HG03280 (cell line): ENCODE data around the gene TLK1.
A peak's percentile ranks its signal among the peaks of the same experiment; 100 is the strongest.
"Not testable (repeated sequence)": the region's sequence is repeated elsewhere in the genome, so short reads cannot be mapped to it uniquely, and the experiment has no call there.

Source experiments
- ATAC-seq: cut with Tn5 transposase; IDR thresholded peaks from one replicate; pipeline ENCODE4 v1.9.1; 2021; ENCODE audit warnings: mild to moderate bottlenecking, moderate library complexity; ENCODE audit not compliant: unreplicated experiment

The TLK1 gene

DNA sequence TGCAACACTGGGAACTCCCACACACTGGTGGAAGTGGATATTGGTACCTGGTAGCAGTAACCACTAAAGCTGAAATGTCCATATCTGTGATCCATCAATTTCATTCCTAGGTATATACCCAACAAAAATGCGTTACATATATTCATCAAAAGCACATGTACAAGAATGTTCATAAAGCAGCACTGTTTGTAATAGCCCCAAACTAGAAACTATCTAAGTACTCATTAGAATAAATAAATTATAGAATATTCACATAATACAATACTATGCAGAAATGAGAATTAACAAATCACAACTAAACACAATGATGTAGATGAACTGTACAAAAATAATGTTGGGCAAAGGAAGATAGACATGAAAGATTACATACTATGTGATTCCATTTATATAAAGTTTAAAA lies 11.1 kb upstream of the TLK1 start:
- ATAC-seq = no peak

DNA sequence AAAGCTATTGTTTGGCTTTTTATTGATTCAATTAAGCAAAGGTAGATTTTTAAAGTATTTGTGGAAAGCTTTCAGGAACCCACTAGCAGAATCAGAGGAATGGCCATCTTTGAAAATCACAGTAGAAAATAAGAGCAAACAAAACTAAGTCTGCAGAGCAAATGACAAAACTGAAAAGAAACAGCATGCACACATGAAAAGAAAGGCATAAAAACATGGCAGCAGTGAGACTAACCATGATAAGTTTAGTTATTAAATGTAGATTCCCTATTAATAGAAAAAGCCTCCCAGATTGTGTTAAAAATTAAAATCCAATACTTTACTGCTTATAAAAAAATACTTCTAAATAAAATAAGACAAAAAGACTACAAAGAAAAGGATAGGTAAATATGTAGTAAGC lies 9.1 kb upstream of the TLK1 start:
- no peak for ATAC-seq

DNA sequence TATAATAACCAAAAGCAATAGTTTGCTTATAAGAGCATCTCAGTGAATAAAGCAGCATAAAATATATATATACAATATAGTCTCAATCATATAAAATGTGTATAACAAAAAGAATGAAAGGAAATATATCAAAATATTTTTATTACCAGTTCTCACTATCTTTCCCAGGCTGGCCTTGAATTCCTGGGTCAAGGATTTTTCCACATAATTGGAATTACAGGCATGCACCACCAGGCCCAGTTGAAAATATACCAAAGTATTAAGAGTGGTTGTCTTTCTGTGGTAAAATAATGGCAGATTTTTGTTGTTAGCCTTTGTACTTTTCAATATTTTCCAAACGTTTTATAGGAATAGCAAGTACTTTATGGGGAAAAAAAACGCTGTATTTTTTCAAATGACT lies 8.6 kb upstream of the TLK1 start:
- no peak for ATAC-seq

DNA sequence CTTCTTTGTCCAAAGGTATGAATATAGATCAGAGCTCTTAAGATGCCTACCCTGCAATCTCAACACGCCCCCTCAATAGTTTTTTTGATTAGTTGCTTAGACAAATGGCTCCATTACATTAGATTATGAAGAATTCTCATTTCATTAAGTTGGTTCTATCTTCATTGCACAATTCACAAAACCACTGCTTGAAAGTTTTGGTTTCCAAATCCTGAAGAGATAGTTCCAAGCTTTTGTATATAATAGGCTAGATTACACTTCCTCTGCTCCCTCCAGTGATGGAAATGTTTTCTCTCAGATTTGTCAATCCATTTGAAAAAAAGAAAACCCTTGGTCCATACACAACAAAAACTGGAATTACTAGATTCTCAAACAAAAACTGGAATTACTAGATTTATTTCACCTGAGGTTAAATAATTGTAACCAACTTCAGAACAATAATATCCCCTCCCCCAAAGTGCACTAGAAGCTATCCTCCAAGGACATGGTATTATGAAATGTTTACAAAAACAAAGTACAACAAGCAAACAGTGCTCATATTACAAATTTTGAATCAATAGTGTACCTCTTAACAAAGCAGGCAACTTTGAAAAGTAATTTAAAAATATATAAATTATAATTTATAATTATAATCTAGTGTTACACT lies 6.8 kb upstream of the TLK1 start:
- no peak for ATAC-seq

DNA sequence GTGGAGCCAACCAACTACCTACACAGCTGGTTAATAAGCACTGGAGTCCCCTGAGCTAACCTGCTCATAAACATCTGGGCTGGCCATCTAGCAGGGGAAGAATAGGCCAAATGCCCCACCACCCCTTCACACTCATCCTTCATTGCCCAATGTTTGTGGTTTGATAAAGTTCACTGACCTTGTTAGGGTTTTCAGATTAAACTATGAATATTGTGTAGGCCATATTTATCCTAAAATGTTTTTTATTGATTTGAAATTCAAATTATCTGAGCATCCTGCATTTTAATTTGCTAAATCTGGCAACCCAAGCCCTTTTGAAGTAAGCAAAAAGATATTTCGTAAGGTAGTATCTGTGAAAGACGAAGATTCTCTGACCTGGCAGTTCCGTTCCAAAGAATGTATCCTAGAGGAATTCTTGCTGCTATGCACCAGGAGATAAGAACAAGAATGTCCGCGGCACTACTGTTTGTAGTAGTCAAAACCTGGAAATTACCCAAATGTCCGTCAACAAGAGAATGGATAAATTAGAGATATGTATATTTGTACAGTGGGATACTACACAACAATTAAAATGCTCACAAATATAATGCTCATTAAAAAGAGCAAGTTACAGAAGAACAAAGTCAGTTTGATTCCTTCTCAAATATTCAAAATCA lies 5.8 kb upstream of the TLK1 start:
- no peak for ATAC-seq

DNA sequence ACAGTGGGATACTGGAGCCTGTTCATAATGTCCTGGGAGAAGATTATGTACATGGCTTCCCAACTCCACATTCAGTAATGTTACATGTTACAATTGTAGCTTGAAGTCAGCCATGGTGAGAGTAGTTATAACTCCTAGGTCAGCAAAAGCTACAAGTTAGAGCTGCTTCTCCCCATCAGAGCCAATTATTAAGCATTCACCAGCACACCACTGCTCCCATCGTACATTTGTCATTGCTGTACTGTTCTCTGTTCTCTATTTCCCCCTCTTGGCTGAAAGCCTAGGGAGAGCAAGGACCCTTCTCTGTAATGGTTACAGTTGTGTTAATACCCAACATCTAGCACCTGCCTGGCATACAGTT lies 5.3 kb upstream of the TLK1 start:
- no peak for ATAC-seq

DNA sequence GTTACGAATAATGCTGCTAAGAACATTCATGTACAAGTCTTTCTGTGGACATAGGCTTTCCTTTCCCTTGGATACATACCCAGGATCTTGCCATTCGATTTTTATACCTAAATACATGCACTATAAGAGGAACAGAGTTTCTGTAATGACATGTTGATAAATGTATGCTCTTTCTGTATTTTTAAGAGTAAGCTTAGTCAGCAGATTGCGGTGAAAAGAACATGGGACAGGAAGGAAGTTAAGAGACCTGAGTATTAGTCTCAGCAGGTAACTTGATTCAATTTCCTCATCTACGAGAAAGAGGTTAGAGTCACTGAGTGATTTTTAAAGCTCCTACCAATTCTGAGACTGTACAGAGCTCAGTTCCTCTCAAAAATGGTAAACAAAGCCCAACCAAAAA lies 2.6 kb upstream of the TLK1 start:
- ATAC-seq = no peak

DNA sequence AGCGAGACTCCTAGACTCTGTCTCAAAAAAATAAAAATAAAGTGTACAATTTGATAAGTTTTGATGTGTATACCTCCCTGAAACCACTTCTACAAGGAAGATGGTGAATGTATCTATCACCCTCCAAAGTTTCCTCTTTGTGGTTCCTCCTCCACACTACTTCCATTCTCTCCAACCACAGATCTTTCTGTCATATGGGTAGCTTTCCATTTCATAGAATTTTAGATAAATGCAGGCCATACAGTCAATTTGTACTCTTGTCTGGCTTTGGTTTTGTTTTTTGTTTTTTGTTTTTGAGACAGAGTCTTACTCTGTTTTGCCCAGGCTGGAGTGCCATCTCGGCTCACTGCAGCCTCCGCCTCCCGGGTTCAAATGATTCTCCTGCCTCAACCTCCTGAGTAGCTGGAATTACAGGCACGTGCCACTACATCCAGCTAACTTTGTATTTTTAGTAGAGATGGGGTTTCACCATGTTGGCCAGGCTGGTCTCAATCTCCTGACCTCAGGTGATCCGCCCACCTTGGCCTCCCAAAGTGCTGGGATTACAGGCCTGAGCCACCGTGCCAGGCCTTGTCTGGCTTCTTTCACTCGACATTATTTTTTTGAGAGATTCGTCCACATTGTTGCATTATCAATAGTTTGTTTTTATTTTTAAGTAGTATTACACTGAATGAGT lies 2.0 kb upstream of the TLK1 start:
- ATAC-seq = not testable (repeated sequence)

DNA sequence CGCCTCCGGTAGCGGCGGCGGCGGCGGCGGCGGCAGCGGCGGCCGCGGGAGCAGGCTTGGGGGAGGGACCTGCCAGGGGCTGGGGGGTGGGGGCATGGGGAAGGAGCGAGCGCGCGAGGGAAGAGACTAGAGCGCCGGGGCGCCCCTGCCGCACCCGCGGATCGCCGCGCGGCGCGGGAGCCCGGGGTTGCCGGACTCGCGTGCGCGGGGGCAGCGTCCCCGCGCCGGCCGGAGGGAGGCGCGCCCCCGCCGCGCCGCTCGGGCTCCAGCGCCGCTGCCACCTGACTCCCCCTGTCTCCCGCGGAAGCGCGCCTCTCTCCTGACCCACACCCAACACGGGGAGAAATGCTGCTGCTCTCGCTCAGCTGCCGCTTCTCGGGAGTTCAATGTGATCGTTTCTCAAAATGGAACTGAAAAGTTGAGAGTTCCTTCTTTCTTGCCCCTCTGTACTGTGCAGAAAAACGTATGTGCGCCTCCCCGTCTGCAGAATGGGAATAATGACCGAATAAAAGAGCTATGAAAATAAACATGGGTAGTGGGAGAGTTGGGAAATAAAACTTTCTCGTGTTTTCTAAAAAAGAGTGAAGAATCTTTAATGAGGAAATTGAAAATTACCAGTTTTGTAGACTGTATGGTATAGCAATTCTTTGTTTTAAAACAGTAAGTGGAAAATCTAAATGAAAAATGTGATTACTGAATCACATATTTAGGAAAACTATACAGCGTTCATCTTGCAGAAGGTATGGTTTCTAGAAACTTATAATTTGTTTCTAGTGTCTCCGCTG lies 455 bp upstream of the TLK1 start:
- ATAC-seq = peak; percentile 60

DNA sequence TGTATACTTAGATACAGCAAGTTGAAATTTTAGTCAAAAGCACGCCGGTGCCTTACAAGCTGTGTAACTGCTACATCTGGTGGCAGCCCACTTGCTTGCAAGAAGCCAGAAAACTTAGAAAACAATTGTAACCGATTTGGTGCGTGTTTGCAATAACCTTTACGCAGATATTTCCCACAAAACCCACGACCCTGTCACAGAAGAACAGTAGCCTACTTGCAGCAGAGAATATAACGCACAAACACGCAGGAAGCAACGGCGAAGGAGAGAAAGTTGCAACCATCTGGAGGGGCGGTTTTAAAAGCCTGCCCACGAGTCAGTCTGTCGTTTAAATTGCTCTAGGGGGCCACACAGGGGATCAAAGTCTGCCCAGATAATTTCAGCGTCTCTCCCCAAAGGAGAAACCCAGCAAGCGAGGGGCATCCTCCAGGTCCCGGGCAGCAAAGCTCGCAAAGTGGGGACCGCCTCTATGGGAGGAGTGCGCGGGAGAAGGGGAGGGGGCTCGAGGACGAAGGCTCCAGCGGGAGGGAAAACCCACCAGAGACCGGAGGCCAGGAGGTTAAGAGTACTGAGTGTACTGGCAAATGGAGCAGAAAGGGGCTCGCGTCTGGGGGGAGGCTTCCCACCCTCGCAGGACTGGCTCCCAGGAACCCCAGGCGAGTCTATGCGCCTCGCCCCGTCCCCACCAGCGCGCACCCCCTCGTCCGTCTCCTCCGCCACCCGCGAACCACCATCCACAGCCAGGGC lies 1.1 kb downstream of the TLK1 start:
- peak; percentile 6 for ATAC-seq

DNA sequence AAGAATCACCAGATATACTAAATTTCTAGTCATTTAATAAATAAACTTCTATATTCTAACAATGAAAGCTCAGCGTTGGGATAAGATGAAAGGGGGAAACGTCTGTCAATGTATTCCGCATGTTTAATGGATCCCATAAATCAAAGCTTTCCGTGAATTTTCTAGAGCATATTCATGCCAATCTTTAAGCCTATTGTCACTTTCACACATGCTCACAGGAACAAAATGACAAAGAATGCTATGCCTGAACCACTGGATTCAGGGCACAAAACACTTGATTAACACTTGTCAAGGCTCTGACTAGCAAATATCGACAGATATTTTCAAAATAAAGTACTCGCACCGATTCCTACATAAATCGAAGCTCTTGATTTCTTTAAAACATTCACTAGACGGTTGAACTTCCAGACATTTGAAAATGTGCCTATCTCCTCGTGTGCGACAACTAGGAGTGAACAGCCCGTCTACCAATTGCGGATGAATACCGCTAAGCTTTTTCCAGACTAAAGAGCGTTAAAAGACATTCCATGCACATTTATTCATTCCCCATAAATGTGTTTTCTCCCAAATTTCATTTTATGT lies 1.8 kb downstream of the TLK1 start:
- no peak for ATAC-seq

DNA sequence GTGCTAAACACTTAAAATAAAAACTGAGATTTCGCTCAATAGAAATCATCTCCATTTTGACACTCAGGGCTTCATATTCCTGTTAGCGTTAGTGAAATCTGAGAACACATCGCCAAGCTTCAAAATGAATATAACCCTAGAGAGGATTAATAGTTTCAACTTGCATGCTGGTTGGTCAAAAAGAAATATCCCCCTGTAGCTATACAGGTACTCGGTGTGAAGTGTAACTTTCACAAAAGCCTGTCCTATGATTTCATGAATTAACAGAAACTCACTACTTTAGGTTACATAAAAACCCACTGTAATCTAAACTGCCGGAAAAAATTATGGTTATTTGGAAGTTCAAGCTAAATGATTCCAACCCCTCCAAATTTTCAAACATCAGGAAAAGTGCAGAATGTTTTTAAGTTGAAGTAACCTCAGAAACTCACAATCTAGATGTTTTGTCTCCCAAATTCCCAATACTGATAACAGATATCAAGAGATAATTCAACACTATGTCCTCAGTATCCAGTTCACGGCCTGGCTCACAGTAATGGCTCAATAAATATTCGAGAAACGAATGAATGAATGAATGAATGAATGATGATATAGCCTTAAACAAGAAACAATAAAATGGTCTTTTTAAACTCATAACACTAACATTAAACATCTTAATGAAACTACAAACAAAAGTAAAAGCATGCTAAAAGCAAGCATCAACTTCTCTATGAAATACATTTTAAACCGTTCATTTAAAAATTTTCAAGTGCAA lies 2.5 kb downstream of the TLK1 start:
- ATAC-seq = no peak

DNA sequence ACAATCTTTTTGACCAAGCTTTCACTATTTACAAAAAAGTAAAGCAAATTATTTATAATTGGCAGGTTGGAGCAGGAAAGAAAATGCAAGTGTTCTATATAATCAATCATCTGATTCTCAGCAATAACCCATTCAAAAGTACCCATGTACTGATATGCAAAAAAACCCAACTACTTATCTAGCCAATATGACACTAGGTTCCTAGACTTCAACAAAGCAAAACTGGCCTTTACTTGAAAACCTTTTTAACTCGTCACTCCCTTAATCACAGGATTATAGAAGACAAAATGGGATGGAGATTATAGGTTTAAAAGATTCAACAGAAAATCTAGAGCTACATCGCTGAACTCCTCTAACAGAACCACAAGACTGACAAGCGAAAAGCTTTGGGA lies 3.6 kb downstream of the TLK1 start:
- ATAC-seq = no peak

DNA sequence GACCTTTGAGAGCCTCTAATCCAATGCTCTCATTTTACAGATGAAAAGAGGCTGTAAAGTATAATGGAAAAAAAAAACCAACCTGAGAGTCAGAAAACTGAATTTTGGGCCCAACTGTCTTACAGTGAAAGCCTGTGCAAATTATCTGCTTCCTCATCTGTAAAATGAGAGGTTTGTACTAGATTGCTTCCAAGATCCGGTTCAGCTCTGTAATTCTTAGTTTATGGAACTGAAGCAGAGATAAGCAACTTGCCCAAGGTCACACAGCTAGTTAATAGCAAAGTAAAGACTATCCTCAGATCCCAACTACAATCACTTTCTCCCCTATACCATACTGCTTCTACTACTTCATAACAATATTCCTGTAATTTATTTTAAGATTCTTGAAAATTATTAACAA lies 6.3 kb downstream of the TLK1 start:
- ATAC-seq = no peak

DNA sequence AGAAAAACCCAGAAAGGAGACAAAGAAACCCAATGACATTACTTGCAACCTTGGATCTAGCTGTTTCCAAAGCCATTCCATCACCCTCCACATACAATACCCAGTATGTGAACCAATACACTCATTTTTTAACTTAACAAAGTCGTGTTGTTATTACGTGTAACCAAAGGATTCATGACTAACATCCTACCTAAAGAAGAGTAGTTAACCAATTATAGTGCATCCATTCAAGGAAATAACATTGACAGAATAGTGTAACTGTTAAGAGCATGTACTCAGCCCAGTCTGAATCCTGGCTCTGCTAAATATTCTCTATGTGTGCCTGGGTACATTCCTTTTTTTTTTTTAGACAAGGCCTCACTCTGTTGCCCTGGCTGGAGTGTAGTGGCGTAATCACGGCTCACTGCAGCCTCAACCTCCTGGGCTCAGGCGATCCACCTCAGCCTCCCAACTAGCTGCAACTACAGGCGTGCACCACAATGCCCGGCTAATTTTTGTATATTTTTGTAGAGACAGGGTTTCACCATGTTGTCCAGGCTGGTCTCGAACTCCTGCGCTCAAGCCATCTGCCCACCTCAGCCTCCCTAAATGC lies 9.9 kb downstream of the TLK1 start:
- no peak for ATAC-seq

DNA sequence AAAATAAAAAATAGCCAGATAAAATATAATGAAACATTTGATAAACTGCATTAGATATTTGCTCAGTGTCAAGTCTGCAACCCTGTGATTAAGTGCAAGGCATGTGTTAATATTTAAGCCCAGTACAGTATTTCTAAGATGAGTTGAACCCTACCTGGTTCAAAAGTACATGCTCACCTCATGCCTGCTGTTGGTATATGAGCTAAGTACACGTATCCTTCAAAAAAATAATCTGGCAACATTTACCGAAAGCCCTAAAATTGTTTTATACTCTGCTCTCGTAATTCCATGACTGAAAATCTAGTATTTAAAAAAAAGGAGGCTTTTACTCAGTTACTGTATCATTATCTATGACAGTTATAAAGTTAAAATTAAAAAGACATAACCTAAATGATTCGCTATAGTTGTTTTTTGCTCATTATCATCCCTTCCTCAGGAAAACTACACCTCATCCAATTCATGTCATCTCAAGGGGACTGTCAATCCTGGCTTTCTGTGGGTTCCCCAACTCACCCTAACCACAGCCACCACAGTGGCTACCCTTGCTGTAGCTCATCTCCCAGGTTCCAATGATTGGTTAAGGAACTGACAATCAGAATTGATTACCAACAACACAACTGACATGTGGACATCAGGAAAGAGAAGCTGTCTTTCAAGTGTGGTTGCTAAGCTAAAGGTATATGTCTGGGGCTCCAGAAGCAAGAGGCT lies 10.6 kb downstream of the TLK1 start:
- ATAC-seq = no peak

DNA sequence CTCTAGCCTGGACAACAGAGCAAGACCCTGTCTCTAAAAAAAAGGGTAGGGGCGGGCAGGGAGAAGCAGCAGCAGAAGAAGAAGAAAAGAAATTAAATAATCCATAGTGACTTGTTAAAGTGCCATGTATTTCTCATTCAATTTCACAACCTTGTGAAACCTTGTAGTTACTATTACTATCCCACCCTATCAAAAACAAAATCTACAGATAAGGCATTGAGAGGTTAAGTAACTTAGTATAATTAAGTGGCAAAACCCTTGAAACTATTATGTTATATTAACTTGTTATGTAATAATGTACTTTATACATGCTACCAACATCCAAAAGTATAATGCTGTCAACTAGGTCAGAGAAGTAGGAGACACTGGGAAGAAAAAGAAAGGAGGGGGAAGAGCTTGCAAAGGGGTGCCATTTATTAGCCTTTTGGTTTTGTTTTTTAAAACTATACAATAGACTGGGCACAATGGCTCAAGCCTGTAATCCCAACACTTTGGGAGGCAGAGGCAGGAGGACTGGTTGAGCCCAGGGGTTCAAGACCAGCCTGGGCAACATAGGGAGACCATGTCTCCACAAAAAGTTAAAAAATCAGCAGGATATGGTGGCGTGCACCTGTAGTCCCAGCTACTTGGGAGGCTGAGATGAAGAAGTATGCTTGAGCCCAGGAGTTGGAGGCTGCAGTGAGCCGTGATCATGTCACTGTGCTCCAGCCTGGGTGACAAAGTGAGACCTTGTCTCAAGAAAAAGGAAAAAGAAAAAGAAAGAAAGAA lies 11.3 kb downstream of the TLK1 start:
- ATAC-seq = no peak

DNA sequence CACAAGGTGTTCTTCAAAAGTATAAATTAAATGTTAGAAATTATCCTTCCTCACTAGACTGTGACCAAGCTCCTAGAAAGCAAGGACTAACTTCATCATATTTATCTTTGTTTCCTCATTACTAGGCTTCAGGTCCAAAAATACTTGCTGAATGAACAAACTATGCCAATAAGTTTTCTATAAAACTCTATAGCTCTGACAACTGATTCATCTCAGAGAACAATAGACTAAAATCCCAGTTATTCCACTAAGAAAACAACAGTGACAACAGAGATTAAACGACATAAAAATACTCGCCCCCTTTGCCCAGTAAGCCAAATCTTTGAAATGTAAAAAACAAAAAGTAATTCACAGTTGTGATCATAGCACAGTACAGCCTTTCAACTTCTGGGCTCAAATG lies 13.6 kb downstream of the TLK1 start:
- ATAC-seq = no peak
